HEK293 (cell line): Measurements from ENCODE around the gene GIMAP6.
"Not testable (repeated sequence)": the region's sequence is repeated elsewhere in the genome, so short reads cannot be mapped to it uniquely, and the experiment has no call there.

Experiments used
- GLI4 ChIP-seq: fragments of 450-650 bp; formaldehyde crosslinking; IDR thresholded peaks from 2 replicates; pipeline ENCODE4 v1.5.1; 2016; ENCODE audit warnings: missing biosample characterization, missing genetic modification characterization
- TCF7L2 ChIP-seq: IDR thresholded peaks from 2 replicates; pipeline ENCODE4 v1.6.1; 2011; ENCODE audit warnings: low read depth, mild to moderate bottlenecking, inconsistent platforms, low read length, moderate library complexity, borderline replicate concordance
- ZBTB21 ChIP-seq: fragments of 450-650 bp; formaldehyde crosslinking; IDR thresholded peaks from 2 replicates; pipeline ENCODE4 v1.5.1; 2017; ENCODE audit warnings: missing biosample characterization, missing genetic modification characterization
- ZNF114 ChIP-seq: fragments of 450-650 bp; formaldehyde crosslinking; IDR thresholded peaks from 2 replicates; pipeline ENCODE4 v1.5.0; 2017; ENCODE audit warnings: missing biosample characterization, missing genetic modification characterization
- ZNF121 ChIP-seq: fragments of 450-650 bp; formaldehyde crosslinking; IDR thresholded peaks from 2 replicates; pipeline ENCODE4 v1.5.1; 2016; ENCODE audit warnings: missing biosample characterization, missing genetic modification characterization
- ZNF274 ChIP-seq, 2 experiments: fragments of 200-500 bp in 1 of 2; fragments of 450-650 bp in 1 of 2; sonication (Bioruptor generic) in 1 of 2; formaldehyde crosslinking in 1 of 2; IDR thresholded peaks; 2 replicates each; pipeline versions ENCODE4 v1.5.1 to v1.6.1; 2014 to 2016; ENCODE audit warnings: borderline replicate concordance in 1 of 2, inconsistent platforms in 1 of 2, low read length in 1 of 2, missing biosample characterization in 1 of 2, missing genetic modification characterization in 1 of 2
- ZNF280D ChIP-seq: fragments of 450-650 bp; formaldehyde crosslinking; IDR thresholded peaks from 2 replicates; pipeline ENCODE4 v1.5.1; 2016; ENCODE audit warnings: missing biosample characterization, missing genetic modification characterization
- ZNF354C ChIP-seq: fragments of 450-650 bp; formaldehyde crosslinking; IDR thresholded peaks from 2 replicates; pipeline ENCODE4 v1.5.1; 2016; ENCODE audit warnings: missing biosample characterization, missing genetic modification characterization, low read depth, borderline replicate concordance
- ZNF404 ChIP-seq: fragments of 450-650 bp; formaldehyde crosslinking; IDR thresholded peaks from 2 replicates; pipeline ENCODE4 v1.5.1; 2017; ENCODE audit warnings: missing biosample characterization, missing genetic modification characterization
- ZNF747 ChIP-seq: fragments of 450-650 bp; formaldehyde crosslinking; IDR thresholded peaks from 2 replicates; pipeline ENCODE4 v1.5.1; 2016; ENCODE audit warnings: missing biosample characterization, missing genetic modification characterization
- TF ChIP-seq, protein P1 (sequence below): fragments of 450-650 bp; formaldehyde crosslinking; IDR thresholded peaks from 2 replicates; pipeline ENCODE4 v1.5.1; 2016; ENCODE audit warnings: missing biosample characterization, missing genetic modification characterization

DNA sequence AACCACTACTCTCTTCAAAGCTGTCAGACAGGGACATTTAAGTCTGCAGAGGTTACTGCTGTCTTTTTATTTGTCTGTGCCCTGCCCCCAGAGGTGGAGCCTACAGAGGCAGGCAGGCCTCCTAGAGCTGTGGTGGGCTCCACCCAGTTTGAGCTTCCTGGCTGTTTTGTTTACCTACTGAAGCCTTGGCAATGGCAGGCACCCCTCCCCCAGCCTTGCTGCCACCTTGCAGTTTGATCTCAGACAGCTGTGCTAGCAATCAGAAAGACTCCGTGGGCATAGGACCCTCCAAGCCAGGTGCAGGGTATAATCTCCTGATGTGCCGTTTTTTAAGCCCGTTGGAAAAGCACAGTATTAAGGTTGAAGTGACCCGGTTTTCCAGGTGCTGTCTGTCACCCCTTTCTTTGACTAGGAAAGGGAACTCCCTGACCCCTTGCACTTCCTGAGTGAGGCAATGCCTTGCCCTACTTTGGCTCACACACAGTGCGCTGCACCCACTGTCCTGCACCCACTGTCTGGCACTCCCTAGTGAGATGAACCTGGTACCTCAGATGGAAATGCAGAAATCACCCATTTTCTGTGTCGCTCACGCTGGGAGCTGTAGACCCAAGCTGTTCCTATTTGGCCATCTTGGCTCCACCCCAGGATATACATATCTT, 52.1 kb downstream of the GIMAP6 start:
- TF ChIP-seq ZNF121 (tag by site-specific recombination); GLI4 (tag by site-specific recombination); ZNF114 (tag by site-specific recombination); ZNF274 (IDR thresholded peaks at IDR 0.05; ENCODE audit: low read length); ZNF274 (tag by site-specific recombination; IDR thresholded peaks at IDR 0.05; ENCODE audit: borderline replicate concordance); ZBTB21 (tag by site-specific recombination); ZNF354C (tag by site-specific recombination); ZNF280D (tag by site-specific recombination); ZNF747 (tag by site-specific recombination); TCF7L2; ZNF404 (tag by site-specific recombination): not testable (repeated sequence)
- TF ChIP-seq, protein P1, sequence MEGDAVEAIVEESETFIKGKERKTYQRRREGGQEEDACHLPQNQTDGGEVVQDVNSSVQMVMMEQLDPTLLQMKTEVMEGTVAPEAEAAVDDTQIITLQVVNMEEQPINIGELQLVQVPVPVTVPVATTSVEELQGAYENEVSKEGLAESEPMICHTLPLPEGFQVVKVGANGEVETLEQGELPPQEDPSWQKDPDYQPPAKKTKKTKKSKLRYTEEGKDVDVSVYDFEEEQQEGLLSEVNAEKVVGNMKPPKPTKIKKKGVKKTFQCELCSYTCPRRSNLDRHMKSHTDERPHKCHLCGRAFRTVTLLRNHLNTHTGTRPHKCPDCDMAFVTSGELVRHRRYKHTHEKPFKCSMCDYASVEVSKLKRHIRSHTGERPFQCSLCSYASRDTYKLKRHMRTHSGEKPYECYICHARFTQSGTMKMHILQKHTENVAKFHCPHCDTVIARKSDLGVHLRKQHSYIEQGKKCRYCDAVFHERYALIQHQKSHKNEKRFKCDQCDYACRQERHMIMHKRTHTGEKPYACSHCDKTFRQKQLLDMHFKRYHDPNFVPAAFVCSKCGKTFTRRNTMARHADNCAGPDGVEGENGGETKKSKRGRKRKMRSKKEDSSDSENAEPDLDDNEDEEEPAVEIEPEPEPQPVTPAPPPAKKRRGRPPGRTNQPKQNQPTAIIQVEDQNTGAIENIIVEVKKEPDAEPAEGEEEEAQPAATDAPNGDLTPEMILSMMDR, result not testable (repeated sequence)
